IMR-90 (cell line): Measurements from ENCODE around the gene BCL7A. TPM values are rescaled to one million over a fixed set of nuclear protein-coding genes. Genes with fewer than 3 reads are reported as not detected.

Experiments used
- ATAC-seq: fragments of 200-7000 bp; cut with Tn5 transposase; 2 replicates; pipeline ENCODE4 v1.9.1; 2020; ENCODE audit warnings: low read depth, mild to moderate bottlenecking, moderate library complexity
- BruUV-seq: library from RNA; stranded (reverse); fragments of 400-500 nt; replicated peaks from 2 replicates; lab custom pipeline; 2021; lab: Mats Ljungman, UMichigan
- CTCF ChIA-PET: fragments of 300-600 bp; formaldehyde crosslinking; extraction: SDS; loops from one replicate; lab custom pipeline; 2021; ENCODE audit warnings: antibody characterized with exemption; lab: Yijun Ruan, JAX
- POLR2A ChIA-PET: fragments of 300-600 bp; sonication (Branson Sonifier 250); formaldehyde crosslinking; loops from one replicate; lab custom pipeline; 2022; ENCODE audit warnings: antibody characterized with exemption; ENCODE audit not compliant: unreplicated experiment; lab: Charles Lee
- DNase-seq: peaks from one replicate; pipeline ENCODE4 v3.0.0; 2013
- H2AFZ ChIP-seq: replicated peaks from 2 replicates; pipeline ENCODE3; 2013; ENCODE audit warnings: low read length, mild to moderate bottlenecking; ENCODE audit not compliant: poor library complexity
- H2AK5ac ChIP-seq: 2 replicates; pipeline ENCODE4 v1.6.1; 2013; ENCODE audit warnings: low read depth, low read length, inconsistent platforms
- H2AK9ac ChIP-seq: replicated peaks from 2 replicates; pipeline ENCODE3; 2013; ENCODE audit warnings: mild to moderate bottlenecking, low read depth, low read length, moderate library complexity; ENCODE audit not compliant: poor library complexity
- H2BK120ac ChIP-seq: 2 replicates; pipeline ENCODE4 v1.6.1; 2013; ENCODE audit warnings: low read depth, low read length, inconsistent platforms
- H2BK15ac ChIP-seq: 3 replicates; pipeline ENCODE4 v1.6.1; 2013; ENCODE audit warnings: low read depth, low read length, inconsistent platforms
- H2BK20ac ChIP-seq: 2 replicates; pipeline ENCODE4 v1.6.1; 2013; ENCODE audit warnings: low read depth, mild to moderate bottlenecking, inconsistent platforms, low read length, moderate library complexity
- H2BK5ac ChIP-seq: 2 replicates; pipeline ENCODE4 v1.6.1; 2013; ENCODE audit warnings: mild to moderate bottlenecking, low read depth, low read length, inconsistent platforms; ENCODE audit not compliant: poor library complexity, severe bottlenecking
- H3K14ac ChIP-seq: replicated peaks from 2 replicates; pipeline ENCODE4 v1.6.1; 2013; ENCODE audit warnings: low read depth, low read length, inconsistent platforms
- H3K18ac ChIP-seq: 2 replicates; pipeline ENCODE4 v1.6.1; 2013; ENCODE audit warnings: low read depth, low read length, control low read depth
- H3K23ac ChIP-seq: 2 replicates; pipeline ENCODE4 v1.6.1; 2013; ENCODE audit warnings: low read depth, low read length, inconsistent platforms
- H3K27ac ChIP-seq: 2 replicates; pipeline ENCODE4 v1.5.1; 2013; ENCODE audit warnings: mild to moderate bottlenecking, control low read depth, low read length; ENCODE audit not compliant: insufficient read depth
- H3K27me3 ChIP-seq: 2 replicates; pipeline ENCODE4 v1.6.1; 2013; ENCODE audit warnings: low read length; ENCODE audit not compliant: control insufficient read depth, insufficient read depth
- H3K36me3 ChIP-seq: 2 replicates; pipeline ENCODE4 v1.6.1; 2013; ENCODE audit warnings: low read length, mixed read lengths; ENCODE audit not compliant: control insufficient read depth, insufficient read depth
- H3K4ac ChIP-seq: 2 replicates; pipeline ENCODE4 v1.6.1; 2013; ENCODE audit warnings: low read depth, low read length, inconsistent platforms
- H3K4me1 ChIP-seq: 2 replicates; pipeline ENCODE4 v1.6.1; 2013; ENCODE audit warnings: low read length, mixed read lengths; ENCODE audit not compliant: control insufficient read depth, insufficient read depth
- H3K4me2 ChIP-seq: 2 replicates; pipeline ENCODE4 v1.6.1; 2013; ENCODE audit warnings: low read depth, mild to moderate bottlenecking, control low read depth, low read length, moderate library complexity
- H3K4me3 ChIP-seq: 2 replicates; pipeline ENCODE4 v1.5.1; 2013; ENCODE audit warnings: low read depth, mild to moderate bottlenecking, control low read depth, low read length, moderate library complexity; ENCODE audit not compliant: insufficient read depth
- H3K56ac ChIP-seq: 2 replicates; pipeline ENCODE4 v1.6.1; 2013; ENCODE audit warnings: low read length, inconsistent platforms; ENCODE audit not compliant: insufficient read depth; ENCODE audit errors: extremely low read depth
- H3K79me1 ChIP-seq, 2 experiments: 2 replicates each; pipeline ENCODE4 v1.6.1; 2013; ENCODE audit warnings: low read length in 2 of 2, inconsistent platforms in 1 of 2, low read depth in 1 of 2
- H3K9ac ChIP-seq: 2 replicates; pipeline ENCODE4 v1.6.1; 2013; ENCODE audit warnings: low read depth, low read length, control low read depth
- H3K9me1 ChIP-seq: 2 replicates; pipeline ENCODE4 v1.6.1; 2013; ENCODE audit warnings: low read length, inconsistent platforms; ENCODE audit not compliant: insufficient read depth
- H3K9me3 ChIP-seq: 2 replicates; pipeline ENCODE4 v1.6.1; 2013; ENCODE audit warnings: low read length; ENCODE audit not compliant: control insufficient read depth, insufficient read depth
- H4K20me1 ChIP-seq: 2 replicates; pipeline ENCODE4 v1.6.1; 2013; ENCODE audit warnings: low read length, inconsistent platforms; ENCODE audit not compliant: insufficient read depth
- H4K5ac ChIP-seq: 2 replicates; pipeline ENCODE4 v1.6.1; 2013; ENCODE audit warnings: mild to moderate bottlenecking, low read depth, low read length, control low read depth
- H4K8ac ChIP-seq, 2 experiments: 2 replicates each; pipeline ENCODE4 v1.6.1; 2013; ENCODE audit warnings: low read depth in 2 of 2, low read length in 2 of 2, control low read depth in 1 of 2, inconsistent platforms in 1 of 2
- H4K91ac ChIP-seq: 2 replicates; pipeline ENCODE4 v1.6.1; 2013; ENCODE audit warnings: low read depth, low read length, inconsistent platforms; ENCODE audit not compliant: insufficient read depth
- BHLHE40 ChIP-seq: fragments of 150-350 bp; IDR thresholded peaks from 2 replicates; pipeline ENCODE4 v1.6.1; 2016; ENCODE audit warnings: mild to moderate bottlenecking, low read depth, low read length
- CHD1 ChIP-seq: IDR thresholded peaks from 2 replicates; pipeline ENCODE4 v1.6.1; 2012; ENCODE audit warnings: low read depth, low read length, improper control_type of control experiment
- POLR2A ChIP-seq: IDR thresholded peaks from 2 replicates; pipeline ENCODE4 v1.6.1; 2012; ENCODE audit warnings: mild to moderate bottlenecking, low read depth, low read length
- RCOR1 ChIP-seq: IDR thresholded peaks from 2 replicates; pipeline ENCODE4 v1.6.1; 2012; ENCODE audit warnings: mild to moderate bottlenecking, low read length, improper control_type of control experiment; ENCODE audit not compliant: insufficient replicate concordance
- SMC3 ChIP-seq: fragments of 150-350 bp; IDR thresholded peaks from 2 replicates; pipeline ENCODE4 v1.6.1; 2016; ENCODE audit warnings: low read depth, mild to moderate bottlenecking, antibody characterized with exemption, low read length, moderate library complexity
- WGBS, 2 experiments: methylation state at CpG; one replicate each; pipeline versions ENCODE4 v1.1.5 to v1.1.7; 2013; ENCODE audit warnings: missing lambda C conversion rate in 2 of 2; ENCODE audit not compliant: insufficient read length in 1 of 2; ENCODE audit errors: extremely low coverage in 2 of 2; 5-methylcytosine and 5-hydroxymethylcytosine counted together
- dilution Hi-C: fragments of 300-500 bp; cut with HindIII; formaldehyde crosslinking; loops from one replicate; pipeline ENCODE4 v1.14.3; 2018; ENCODE audit warnings: low sequenced_read_pairs; ENCODE audit not compliant: unreplicated experiment
- in situ Hi-C: fragments of 300-500 bp; cut with MboI; formaldehyde crosslinking; loops from 3 replicates; pipeline ENCODE4 v1.14.3; 2019; ENCODE audit warnings: low sequenced_read_pairs, inconsistent platforms, mixed read lengths
- intact Hi-C: fragments of 100-400 bp; cut with micrococcal nuclease; formaldehyde crosslinking; loops from 2 replicates; pipeline ENCODE4 v1.10.0; 2022
- polyA plus RNA-seq, 3 experiments: library from polyadenylated mRNA; depleted of rRNA; stranded (reverse); fragments of >200 nt; gene quantifications; 2 replicates each; pipeline ENCODE4 v1.2.3, GENCODE V29; 2012; ENCODE audit warnings: low replicate concordance in 1 of 3
- total RNA-seq: library from RNA; depleted of rRNA; stranded (reverse); fragments of >200 nt; gene quantifications from 2 replicates; pipeline ENCODE4 v1.2.3, GENCODE V29; 2012
- TF ChIP-seq, protein P1 (sequence below): fragments of 150-350 bp; IDR thresholded peaks from 2 replicates; pipeline ENCODE4 v1.6.1; 2017; ENCODE audit warnings: mild to moderate bottlenecking, antibody characterized with exemption, low read length, low read depth
- TF ChIP-seq, protein P2 (sequence below): conservative IDR thresholded peaks from 2 replicates; pipeline ENCODE4 v1.5.1; 2012; ENCODE audit warnings: mild to moderate bottlenecking, low read depth, low read length, improper control_type of control experiment

Gene BCL7A
- total and polyA plus RNA-seq, 2 of the 4 experiments (the other 2 are of a cell fraction) = 5.6 to 7.9 TPM

DNA sequence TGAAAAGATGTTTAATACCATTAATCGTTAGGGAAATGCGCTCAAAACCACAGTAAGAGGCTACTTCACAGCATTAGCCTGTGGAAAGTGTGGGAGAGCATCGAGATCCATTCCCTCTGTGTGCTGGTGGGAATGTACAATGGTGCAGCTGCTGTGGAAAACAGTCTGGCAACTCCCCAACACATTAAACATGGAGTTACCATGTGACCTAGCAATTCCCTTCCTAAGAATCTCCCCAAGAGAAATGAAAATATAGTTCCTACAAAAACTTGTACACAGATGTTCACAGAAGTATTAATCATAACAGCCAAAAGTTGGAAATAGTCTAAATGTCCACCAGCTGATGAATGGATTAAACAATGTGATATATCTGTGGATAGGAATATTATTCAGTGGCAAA is 80.6 kb downstream of the BCL7A start:
- H3K27ac ChIP-seq = no peak overlapping the region
- peaks cover 28% of the 10 kb centered on the region for H3K9me1 ChIP-seq
- BruUV-seq = no TSS peak
- H2AK5ac ChIP-seq = peak overlapping the region; percentile 46; the same call in 1 of the 2 replicates
- H3K27me3 ChIP-seq = no peaks in the 10 kb centered on the region
- no peak overlapping the region for H3K56ac ChIP-seq
- no peak overlapping the region for H3K4me3 ChIP-seq
- H4K91ac ChIP-seq = no peak overlapping the region
- peaks cover 22% of the 10 kb centered on the region for H3K4me1 ChIP-seq
- H4K8ac ChIP-seq = no peak overlapping the region; a peak in 1 of 4 replicates
- peaks cover 4% of the 10 kb centered on the region; the same call in 1 of the 2 replicates for H3K36me3 ChIP-seq
- dilution Hi-C loops (no loop called here), intact Hi-C loops (no loop called here), in situ Hi-C loops (no loop called here)
- no peak overlapping the region for H3K4me2 ChIP-seq
- no peak overlapping the region; the same call in 2 of the 3 replicates for H2BK15ac ChIP-seq
- H3K18ac ChIP-seq = no peak overlapping the region
- TF ChIP-seq, protein P1, sequence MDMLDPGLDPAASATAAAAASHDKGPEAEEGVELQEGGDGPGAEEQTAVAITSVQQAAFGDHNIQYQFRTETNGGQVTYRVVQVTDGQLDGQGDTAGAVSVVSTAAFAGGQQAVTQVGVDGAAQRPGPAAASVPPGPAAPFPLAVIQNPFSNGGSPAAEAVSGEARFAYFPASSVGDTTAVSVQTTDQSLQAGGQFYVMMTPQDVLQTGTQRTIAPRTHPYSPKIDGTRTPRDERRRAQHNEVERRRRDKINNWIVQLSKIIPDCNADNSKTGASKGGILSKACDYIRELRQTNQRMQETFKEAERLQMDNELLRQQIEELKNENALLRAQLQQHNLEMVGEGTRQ = no peak
- TF ChIP-seq CHD1 = no peak
- no peak for TF ChIP-seq BHLHE40
- TF ChIP-seq POLR2A = no peak
- TF ChIP-seq RCOR1 = no peak
- TF ChIP-seq, protein P2, sequence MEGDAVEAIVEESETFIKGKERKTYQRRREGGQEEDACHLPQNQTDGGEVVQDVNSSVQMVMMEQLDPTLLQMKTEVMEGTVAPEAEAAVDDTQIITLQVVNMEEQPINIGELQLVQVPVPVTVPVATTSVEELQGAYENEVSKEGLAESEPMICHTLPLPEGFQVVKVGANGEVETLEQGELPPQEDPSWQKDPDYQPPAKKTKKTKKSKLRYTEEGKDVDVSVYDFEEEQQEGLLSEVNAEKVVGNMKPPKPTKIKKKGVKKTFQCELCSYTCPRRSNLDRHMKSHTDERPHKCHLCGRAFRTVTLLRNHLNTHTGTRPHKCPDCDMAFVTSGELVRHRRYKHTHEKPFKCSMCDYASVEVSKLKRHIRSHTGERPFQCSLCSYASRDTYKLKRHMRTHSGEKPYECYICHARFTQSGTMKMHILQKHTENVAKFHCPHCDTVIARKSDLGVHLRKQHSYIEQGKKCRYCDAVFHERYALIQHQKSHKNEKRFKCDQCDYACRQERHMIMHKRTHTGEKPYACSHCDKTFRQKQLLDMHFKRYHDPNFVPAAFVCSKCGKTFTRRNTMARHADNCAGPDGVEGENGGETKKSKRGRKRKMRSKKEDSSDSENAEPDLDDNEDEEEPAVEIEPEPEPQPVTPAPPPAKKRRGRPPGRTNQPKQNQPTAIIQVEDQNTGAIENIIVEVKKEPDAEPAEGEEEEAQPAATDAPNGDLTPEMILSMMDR = no peak
- no peak for TF ChIP-seq SMC3
- peak; percentile 56 for DNase-seq
- no peak overlapping the region for H3K4ac ChIP-seq
- ATAC-seq = no peak
- no peak overlapping the region for H4K5ac ChIP-seq
- WGBS, 2 experiments = no CpG with 5 or more reads among the region's 3 CpGs
- H3K23ac ChIP-seq = no peak overlapping the region
- H2AK9ac ChIP-seq = no peak overlapping the region
- H4K20me1 ChIP-seq = peaks cover 55% of the 10 kb centered on the region
- no peak overlapping the region for H2BK20ac ChIP-seq
- no peak overlapping the region for H3K14ac ChIP-seq
- H3K9me3 ChIP-seq = no peaks in the 10 kb centered on the region
- ChIA-PET CTCF (no interaction called here), POLR2A (interaction anchor here (0.6 kb wide), 1 partner anchor 1562 kb away, joined by 4 read pairs; no protein-coding TSS in a partner anchor)
- peaks cover 25 to 76% of the 10 kb centered on the region in 2 experiments for H3K79me1 ChIP-seq
- H3K9ac ChIP-seq = no peak overlapping the region
- no peak overlapping the region for H2BK5ac ChIP-seq
- H2BK120ac ChIP-seq = no peak overlapping the region
- H2AFZ ChIP-seq = no peak overlapping the region
